Adrenal gland (tissue), 12 donors: ENCODE results near the gene PRPS1L1. TPM values are rescaled to one million over a fixed set of nuclear protein-coding genes. Genes with fewer than 3 reads are reported as not detected.

Experiments used
- DNase-seq, 7 donors: peaks; one replicate each; pipeline ENCODE4 v3.0.0-alpha.2; 2019 to 2020
- H3K27ac ChIP-seq, 5 donors: fragments of 200-600 bp; sonication (generic) in 4 of 5; 1 replicate in 3 of 5; 2 replicates in 2 of 5; pipeline versions ENCODE4 v1.5.1 to v1.8.0; 2016 to 2020; ENCODE audit warnings: mild to moderate bottlenecking in 1 of 5
- H3K27me3 ChIP-seq: fragments of 200-600 bp; 2 replicates; pipeline ENCODE4 v1.8.0; 2021
- H3K36me3 ChIP-seq, 2 donors: fragments of 200-600 bp; replicated peaks in 1 of 2; 1 replicate in 1 of 2; 2 replicates in 1 of 2; pipeline versions ENCODE4 v1.5.1 to v1.8.0; 2018 to 2022
- H3K4me1 ChIP-seq, 2 donors: fragments of 200-600 bp; replicated peaks in 1 of 2; 1 replicate in 1 of 2; 2 replicates in 1 of 2; pipeline versions ENCODE4 v1.5.1 to v1.8.0; 2018 to 2021
- H3K4me3 ChIP-seq, 4 donors: fragments of 200-600 bp; sonication (generic) in 3 of 4; one replicate each; pipeline ENCODE4 v1.5.1; 2016 to 2018
- H3K9me3 ChIP-seq, 3 donors: fragments of 200-600 bp; sonication (generic) in 1 of 3; replicated peaks in 1 of 3; 1 replicate in 2 of 3; 2 replicates in 1 of 3; pipeline versions ENCODE4 v1.5.1 to v1.8.0; 2016 to 2021
- POLR2A ChIP-seq, 2 donors: fragments of 450-650 bp; IDR thresholded peaks; one replicate each; pipeline ENCODE4 v1.6.1; 2017; ENCODE audit warnings: antibody characterized with exemption in 2 of 2, mild to moderate bottlenecking in 2 of 2, moderate library complexity in 1 of 2
- WGBS, 4 donors: extraction: QIAGEN DNeasy Blood & Tissue Kit in 2 of 4; methylation state at CpG; one replicate each; pipeline versions ENCODE4 v1.1.5 to v1.1.7; 2013 to 2017; 5-methylcytosine and 5-hydroxymethylcytosine counted together
- intact Hi-C, 2 donors: fragments of 100-400 bp; cut with DNase I; formaldehyde crosslinking; loops; one replicate each; pipeline versions ENCODE4 v1.14.1 to v1.15.0; 2022 to 2023
- polyA plus RNA-seq, 3 donors: library from polyadenylated mRNA; stranded (reverse); fragments of 200-250 nt in 2 of 3; fragments of 350-450 nt in 1 of 3; fragmentation: Illumina TruSeq in 1 of 3; extraction: RNeasy Lipid Tissue Mini Kit (QIAGEN cat#74804) in 1 of 3; gene quantifications; one replicate each; pipeline ENCODE4 v1.2.3, GENCODE V29; 2013 to 2014
- total RNA-seq, 9 donors: library from RNA; depleted of rRNA in 4 of 9; stranded (reverse); fragments of >200 nt in 4 of 9; fragments of 120-200 nt in 1 of 9; fragmentation: NEBNext Ultra II Directional in 1 of 9; extraction: Animal tissue kit (Norgen Biotek cat#: 25700) in 1 of 9; gene quantifications; one replicate each; pipeline versions ENCODE4 v1.1.0 to v1.2.4, GENCODE V29; 2013 to 2023
- TF ChIP-seq, protein P1 (sequence below), 6 experiments: fragments of 450-650 bp in 4 of 6; fragments of 200-600 bp in 2 of 6; sonication (generic) in 1 of 6; IDR thresholded peaks; 1 replicate in 5 of 6; 2 replicates in 1 of 6; pipeline versions ENCODE4 v1.5.1 to v1.8.0; 2016 to 2021; ENCODE audit warnings: antibody characterized with exemption in 6 of 6, mild to moderate bottlenecking in 2 of 6, moderate library complexity in 1 of 6
- donor health status: healthy with polysubstance abuse.
- donor health status: Bipolar disorder and iron deficiency.
- donor health status: DM: yes; HTN: yes; CAD: no.
- donor health status: DM: no; HTN: no; CAD: no.
- donor health status: DM: no; HTN: no; CAD: no.
- donor health status: DM: yes; HTN: yes; CAD: no.

Gene PRPS1L1
- total and polyA plus RNA-seq, 12 donors, result not detected

DNA sequence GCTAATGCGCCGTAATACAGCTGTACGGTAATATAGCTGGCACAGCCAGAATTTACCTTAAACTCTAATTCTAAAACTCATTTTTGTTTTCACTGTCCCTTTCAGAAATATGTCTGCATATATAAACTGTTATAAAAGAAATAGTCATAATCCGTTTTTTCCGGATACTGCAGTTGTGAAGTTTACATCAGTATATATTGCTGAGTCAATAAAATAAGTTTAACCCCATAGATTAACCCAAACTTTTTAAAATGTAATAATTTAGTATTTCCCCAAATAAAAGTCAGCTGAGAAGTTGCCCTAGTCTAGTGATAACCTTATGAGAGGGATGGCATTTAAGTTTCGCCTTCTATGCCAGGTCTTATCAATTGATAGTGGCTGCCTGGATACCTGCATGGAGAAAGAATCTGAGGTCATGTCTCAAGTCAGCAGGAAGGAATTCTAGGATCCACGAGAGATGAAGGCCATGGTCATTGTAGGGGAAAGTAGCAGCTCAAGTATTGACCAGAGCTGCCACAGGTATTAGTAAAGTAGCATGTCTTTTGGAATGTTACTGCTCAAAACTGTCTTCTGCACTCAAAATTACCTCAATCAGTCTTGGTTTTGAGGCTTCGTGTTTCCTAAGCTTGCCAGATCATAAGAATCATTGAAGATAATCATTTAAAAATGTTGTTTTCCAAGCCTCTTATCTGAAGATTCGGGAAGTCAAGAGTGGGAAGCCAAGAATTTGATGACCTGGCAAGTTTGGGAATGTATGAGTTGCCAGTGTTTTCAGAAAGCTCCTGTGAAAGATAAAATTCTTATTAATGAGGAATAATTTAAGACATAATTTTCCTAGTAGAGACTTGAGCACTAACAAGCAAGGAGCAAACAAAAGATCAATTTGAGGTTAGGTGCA, 10.8 kb downstream of the PRPS1L1 start:
- H3K27ac ChIP-seq, result no peak overlapping the region
- H3K4me1 ChIP-seq, result peaks cover 0 to 13% of the 10 kb centered on the region in 2 donors
- whole genome bisulfite sequencing, 4 donors, result 74 to 83% (median 79%) methylated on average over 9 of the region's 9 CpGs
- no peak for DNase-seq
- intact Hi-C loops, result no loop called here
- no peaks in the 10 kb centered on the region for H3K36me3 ChIP-seq
- no peak overlapping the region for H3K4me3 ChIP-seq
- H3K27me3 ChIP-seq, result no peaks in the 10 kb centered on the region
- TF ChIP-seq, protein P1, sequence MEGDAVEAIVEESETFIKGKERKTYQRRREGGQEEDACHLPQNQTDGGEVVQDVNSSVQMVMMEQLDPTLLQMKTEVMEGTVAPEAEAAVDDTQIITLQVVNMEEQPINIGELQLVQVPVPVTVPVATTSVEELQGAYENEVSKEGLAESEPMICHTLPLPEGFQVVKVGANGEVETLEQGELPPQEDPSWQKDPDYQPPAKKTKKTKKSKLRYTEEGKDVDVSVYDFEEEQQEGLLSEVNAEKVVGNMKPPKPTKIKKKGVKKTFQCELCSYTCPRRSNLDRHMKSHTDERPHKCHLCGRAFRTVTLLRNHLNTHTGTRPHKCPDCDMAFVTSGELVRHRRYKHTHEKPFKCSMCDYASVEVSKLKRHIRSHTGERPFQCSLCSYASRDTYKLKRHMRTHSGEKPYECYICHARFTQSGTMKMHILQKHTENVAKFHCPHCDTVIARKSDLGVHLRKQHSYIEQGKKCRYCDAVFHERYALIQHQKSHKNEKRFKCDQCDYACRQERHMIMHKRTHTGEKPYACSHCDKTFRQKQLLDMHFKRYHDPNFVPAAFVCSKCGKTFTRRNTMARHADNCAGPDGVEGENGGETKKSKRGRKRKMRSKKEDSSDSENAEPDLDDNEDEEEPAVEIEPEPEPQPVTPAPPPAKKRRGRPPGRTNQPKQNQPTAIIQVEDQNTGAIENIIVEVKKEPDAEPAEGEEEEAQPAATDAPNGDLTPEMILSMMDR (IDR thresholded peaks at IDR 0.05), result no peak
- TF ChIP-seq POLR2A (IDR thresholded peaks at IDR 0.05), result no peak
- H3K9me3 ChIP-seq, result no peaks in the 10 kb centered on the region

DNA sequence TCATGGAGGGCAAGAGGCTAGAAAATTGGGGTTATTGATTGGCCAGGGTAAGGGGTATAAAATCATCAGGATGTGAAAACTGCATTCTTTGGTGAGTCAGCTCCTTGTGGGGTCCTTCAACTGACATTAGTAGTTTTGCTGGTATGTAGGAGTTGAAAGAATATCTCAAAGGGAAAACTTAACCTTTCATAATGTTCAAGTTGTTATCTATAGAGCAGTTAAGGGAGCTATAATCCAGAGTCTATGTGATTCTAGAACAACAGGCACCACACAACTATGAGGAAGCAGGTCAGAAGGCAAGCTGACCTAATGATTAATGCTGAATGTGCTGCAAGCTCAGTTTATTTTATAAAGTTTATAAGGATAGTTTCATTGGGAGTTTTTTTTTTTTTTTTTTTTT, 13.7 kb downstream of the PRPS1L1 start:
- intact Hi-C loops, result no loop called here
- no peak for DNase-seq
- Histone ChIP-seq H3K27me3 (no peaks in the 10 kb centered on the region), H3K27ac (no peak overlapping the region), H3K4me1 (peaks cover 0 to 4% of the 10 kb centered on the region in 2 donors), H3K36me3 (no peaks in the 10 kb centered on the region), H3K9me3 (no peaks in the 10 kb centered on the region), H3K4me3 (no peak overlapping the region)
- TF ChIP-seq POLR2A (IDR thresholded peaks at IDR 0.05), result no peak
- TF ChIP-seq, protein P1 (IDR thresholded peaks at IDR 0.05), result no peak

DNA sequence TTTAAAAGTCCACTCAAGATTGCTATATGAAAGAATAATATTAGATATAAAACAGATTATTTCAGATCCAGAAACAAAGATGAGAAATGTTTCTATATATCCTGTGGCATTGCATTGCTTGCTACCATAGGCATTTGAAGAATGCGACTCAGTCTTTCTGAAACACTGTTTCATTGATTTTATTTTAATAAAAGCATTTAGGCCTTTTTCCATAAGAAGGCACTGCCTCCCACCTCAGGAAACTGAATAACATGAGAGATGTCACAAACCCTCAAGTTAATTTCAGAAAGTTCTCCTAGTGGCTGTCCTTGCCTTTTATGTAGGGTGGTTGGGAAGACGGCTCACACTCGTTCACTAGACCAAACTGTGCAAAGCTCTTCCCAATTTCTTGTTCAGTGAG, 23.3 kb downstream of the PRPS1L1 start:
- 86 to 98% (median 91%) methylated on average over 3 of the region's 3 CpGs for WGBS, 4 donors
- Histone ChIP-seq H3K36me3 (no peaks in the 10 kb centered on the region), H3K4me3 (no peak overlapping the region), H3K27ac (no peak overlapping the region), H3K27me3 (no peaks in the 10 kb centered on the region), H3K9me3 (no peaks in the 10 kb centered on the region), H3K4me1 (peaks cover 0 to 3% of the 10 kb centered on the region in 2 donors)
- intact Hi-C loops, result no loop called here
- TF ChIP-seq POLR2A (IDR thresholded peaks at IDR 0.05), result no peak
- TF ChIP-seq, protein P1 (IDR thresholded peaks at IDR 0.05), result no peak
- no peak for DNase-seq

DNA sequence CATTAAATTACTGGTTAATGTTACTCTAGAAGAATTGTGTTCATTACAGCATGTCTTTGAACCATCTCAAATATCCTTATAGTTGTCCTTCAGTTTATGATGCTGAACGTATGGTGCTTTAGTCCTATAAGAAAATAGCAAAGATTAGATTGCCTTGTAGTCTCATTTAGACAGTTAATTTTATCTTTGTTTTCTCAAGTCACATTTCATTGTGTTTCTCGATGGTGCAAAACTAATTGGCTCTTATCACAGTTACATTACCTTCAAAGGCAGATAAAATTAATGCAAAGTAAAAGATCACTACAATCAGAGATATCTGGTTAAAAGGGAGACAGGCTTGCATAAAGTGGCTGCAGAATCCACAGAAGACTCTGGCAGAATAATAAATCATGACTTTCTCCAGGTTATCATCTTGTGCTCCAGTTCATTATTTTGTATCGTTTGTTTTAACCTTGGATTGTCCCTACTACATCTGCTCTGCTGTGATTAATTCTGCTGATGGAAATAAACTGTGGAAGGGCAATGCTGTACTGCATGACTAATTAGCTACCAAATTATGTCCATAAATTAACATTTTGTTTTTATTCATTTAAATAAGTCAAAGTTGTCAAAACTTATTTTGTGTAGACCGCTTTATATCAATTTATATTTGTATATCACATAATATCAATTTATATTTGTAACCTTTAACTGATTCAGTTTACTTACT, 24.2 kb downstream of the PRPS1L1 start:
- H3K9me3 ChIP-seq, result no peaks in the 10 kb centered on the region
- DNase-seq, result no peak
- no peak overlapping the region for H3K4me3 ChIP-seq
- H3K27me3 ChIP-seq, result no peaks in the 10 kb centered on the region
- no peak for TF ChIP-seq POLR2A (IDR thresholded peaks at IDR 0.05)
- TF ChIP-seq, protein P1 (IDR thresholded peaks at IDR 0.05), result no peak
- 46 to 51% (median 50%) methylated on average over 4 of the region's 4 CpGs for WGBS, 4 donors
- no peak overlapping the region for H3K27ac ChIP-seq
- intact Hi-C loops, result no loop called here
- no peaks in the 10 kb centered on the region for H3K36me3 ChIP-seq
- H3K4me1 ChIP-seq, result peaks cover 0 to 3% of the 10 kb centered on the region in 2 donors
